DMS 273 (cell line): Measurements from ENCODE around the gene EGFL8.
"Not testable (repeated sequence)": the region's sequence is repeated elsewhere in the genome, so short reads cannot be mapped to it uniquely, and the experiment has no call there.

ENCODE experiments used
- DNase-seq: peaks from one replicate; lab custom pipeline; 2025; ENCODE audit not compliant: unreplicated experiment; lab: John Stamatoyannopoulos, UW

Gene EGFL8

GRCh38 chr6:32164295-32164694 is at the start of gene EGFL8:
EGFL8 (plus strand) TSS chr6:32164595; CDS start chr6:32166166, 1,571 bp downstream.
- no peak for DNase-seq

DNA sequence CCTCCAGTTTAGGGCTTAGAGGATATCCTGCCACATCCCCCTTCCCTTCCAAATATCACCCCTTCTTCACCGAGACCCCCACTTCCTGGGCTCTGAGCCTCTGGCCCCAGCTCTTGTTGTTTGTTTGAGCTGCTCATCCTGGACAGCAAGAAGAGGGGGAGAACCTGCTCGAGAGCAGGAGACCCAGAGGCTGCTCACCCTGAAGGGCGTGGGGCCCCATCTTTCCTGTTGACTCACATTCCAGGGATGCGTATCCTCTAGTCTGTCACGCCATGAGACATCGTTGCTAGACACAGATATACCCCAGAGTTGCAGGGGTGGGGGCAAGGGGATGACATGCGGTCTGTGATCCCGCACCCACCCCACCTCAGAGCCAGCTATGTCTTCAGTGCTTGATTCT is 49.6 kb upstream of the EGFL8 start:
- no peak for DNase-seq

DNA sequence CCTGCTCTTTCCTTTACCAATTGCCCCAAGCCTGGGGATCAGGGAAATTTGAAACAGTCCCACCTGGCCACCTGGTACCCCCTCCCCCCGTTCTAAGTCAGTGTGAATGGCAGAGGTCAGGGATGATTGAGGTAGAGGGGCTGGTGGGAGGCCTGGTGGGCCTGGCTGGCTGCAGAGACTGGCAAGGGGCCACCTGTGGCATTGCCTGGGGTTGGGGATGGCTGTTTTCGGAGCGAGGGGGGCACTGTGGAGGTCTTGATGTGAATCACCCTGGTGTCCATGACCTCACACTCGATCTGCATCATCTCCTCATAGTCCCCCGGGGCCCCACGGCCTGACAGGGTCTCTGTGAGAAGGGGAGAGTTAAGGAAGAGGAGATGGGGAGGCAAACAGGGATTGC is 48.8 kb upstream of the EGFL8 start:
- no peak for DNase-seq

DNA sequence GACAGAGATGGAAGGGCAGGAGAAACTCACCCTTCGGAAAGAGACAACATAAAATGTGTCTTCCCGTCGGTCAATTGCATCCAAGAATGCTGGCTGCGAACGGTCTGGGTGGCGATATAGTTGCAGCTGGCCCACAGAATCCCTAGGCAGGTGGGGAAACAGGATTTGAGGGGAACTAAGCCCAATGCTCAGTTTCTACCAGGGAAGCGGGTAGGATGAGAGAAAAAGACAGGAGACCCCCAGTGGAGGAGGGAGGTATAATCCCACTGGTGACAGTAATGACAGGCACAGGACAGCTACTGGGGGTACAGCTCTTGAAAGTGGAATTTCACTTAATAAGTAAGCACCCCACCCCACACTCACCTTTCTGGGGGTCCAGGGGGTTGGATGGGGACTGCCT is 47.7 kb upstream of the EGFL8 start:
- DNase-seq, result peak; percentile 56

GRCh38 chr6:32117461-32117860 is 46.9 kb upstream of the EGFL8 start:
- no peak for DNase-seq

DNA sequence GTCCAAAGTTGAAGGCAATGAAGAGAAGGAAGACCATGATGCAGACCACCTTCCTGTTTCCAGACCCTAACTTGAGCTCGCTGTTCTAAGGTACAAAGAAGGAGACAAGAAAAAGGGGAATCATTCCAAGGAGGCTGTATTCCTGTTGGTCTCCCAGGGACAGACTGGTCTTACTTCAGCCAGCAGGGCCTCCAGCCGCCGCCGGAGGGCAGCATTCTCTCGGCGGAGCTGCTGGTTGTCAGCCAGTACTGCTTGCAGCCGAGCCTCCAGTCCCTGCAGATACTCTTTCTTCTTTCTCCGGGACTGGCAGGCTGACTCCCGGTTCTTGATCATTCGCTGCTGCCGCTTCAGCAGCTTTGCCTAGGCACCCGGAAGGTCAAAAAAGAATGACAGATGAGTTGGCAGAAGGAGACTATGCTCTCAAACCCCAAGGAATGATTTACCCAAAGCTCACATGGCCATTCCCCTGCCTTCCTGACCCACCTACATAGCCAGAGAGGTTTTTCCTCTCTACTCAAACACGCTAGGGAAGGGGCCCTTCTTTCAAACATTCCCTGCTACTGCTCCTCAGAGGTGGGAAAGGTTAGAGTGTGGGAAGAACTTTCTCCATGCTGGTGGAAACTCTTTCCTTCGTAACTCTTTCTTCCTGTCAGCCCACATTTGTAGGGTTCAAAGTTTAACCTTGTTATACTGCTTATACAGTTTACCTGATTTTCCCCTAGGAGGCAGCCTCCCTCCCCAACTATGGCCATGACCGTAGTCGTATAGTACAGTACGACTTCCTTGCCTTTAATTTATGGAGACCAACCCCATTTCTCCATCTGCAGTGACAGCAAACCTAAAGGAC is 45.4 kb upstream of the EGFL8 start:
- peak; percentile 91 for DNase-seq

DNA sequence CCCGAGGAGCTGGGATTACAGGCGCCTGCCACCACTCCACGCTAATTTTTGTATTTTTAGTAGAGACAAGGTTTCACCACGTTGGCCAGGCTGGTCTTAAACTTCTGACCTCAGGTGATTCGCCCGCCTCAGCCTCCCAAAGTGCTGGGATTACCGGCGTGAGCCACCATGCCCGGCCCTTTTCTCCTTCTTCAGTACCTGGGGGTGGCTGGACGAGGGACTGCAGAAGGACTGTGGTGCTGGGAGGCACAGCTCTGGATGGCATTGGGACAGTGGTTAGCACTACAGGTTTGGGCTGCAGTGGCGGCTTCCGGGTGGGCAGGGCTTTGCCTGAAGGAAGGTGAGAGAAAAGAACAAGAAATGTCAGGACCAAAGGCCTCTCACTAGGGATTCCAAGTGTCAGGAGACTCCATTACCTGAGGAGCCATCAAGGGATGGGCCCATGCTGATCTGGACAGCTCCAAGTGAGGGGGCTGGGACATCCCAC is 43.8 kb upstream of the EGFL8 start:
- no peak for DNase-seq

GRCh38 chr6:32123681-32124080 is 40.7 kb upstream of the EGFL8 start:
- DNase-seq, result no peak

DNA sequence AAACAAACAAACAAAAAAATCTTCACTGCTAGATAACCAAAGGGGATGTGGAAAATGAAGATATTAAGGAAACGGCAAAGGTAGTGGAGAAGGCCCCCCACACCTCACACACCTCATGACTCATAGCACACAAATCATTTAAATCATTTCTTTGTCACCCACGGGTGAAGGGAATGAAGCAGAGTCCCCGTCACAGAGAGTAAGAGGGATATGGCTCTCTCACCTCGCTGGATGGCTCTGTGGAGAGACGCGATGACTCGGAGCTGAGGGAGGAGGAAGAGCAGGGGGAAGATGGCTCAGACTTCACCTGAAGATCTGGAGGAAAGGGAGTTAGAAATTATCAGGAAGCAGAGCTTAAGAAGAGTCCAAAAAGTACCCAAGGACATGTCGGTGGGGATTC is 37.5 kb upstream of the EGFL8 start:
- DNase-seq, result no peak

GRCh38 chr6:32127409-32127716 is 37.0 kb upstream of the EGFL8 start:
- DNase-seq, result no peak

DNA sequence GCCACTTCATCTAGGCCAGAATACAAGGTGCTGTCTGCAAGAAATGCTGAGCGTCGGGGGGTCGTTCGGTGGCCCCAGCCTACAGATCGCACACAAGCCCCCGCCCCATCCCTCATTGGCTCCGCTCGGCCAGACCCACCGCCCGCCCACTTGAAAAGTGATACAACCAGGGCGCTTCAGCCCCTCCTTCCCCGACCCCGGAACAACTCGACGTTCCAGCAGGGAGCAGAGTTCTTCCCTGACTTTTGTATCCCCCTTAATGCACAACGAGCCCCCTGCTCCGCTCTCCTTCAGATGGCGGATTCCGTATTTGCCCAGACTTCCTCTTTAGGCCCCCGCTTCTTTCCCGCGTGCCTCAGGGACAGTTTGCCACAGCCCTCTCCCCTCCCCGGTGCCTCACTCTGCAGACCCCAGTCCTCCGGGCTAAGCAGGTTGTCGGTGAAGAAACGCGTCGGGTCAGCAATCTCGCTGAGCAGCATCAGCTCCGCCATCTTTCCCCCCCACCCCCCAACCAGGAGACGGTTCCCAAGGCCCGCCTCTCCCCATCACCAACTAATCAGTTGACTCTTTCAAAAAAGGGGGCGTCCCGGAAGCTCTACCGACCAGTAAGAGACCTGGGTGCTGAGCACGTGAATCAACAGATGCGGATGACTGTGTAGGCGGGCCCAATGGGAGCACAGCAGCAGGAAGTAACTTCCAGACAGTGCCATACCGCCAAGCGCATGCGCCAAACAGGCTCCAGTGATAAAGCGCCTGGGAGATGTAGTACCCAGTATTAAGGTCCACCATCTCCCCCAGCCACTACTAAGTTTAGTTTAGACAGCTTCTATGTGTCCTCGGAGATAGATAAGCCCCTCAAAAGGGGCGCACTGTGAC is 36.4 kb upstream of the EGFL8 start, which contains the start of gene ATF6B:
Gene ATF6B (minus strand): TSS at position 530 of the 876 bp plus-strand sequence. CDS start 39 bp downstream, at position 491.
- peak; percentile 99 for DNase-seq

DNA sequence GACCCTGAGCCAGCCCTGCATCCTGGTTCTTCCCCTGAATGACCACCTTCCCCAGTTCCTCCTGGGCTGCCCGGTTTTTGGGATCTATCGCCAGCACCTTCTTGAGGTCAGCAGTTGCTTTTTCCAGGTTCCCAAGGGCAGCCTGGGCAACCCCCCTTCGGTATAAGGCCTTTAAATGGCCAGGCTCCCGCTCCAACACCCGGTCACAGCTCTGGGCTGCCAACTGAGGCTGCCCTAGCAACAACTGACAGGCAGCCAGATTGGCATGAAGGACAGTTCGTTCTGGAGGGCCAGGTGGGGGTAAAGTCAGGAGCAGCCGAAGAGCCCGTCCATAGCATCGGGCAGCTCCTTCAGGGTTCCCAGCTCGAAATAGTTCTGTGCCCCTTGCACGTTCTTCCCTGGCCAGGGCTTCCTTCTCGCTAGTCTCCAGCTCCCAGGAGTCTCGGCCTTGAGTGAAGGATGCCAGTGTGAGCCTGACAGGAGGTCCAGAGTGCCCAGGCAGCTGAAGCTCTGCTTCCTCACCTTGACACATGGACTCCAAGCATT is 35.6 kb upstream of the EGFL8 start:
- peak; percentile 53 for DNase-seq

- DNase-seq, result peak; percentile 65
Measured at GRCh38 chr6:32129297-32130088, 34.9 kb upstream of the EGFL8 start.

- DNase-seq, result no peak
Measured at GRCh38 chr6:32131439-32131948, 32.9 kb upstream of the EGFL8 start.

DNA sequence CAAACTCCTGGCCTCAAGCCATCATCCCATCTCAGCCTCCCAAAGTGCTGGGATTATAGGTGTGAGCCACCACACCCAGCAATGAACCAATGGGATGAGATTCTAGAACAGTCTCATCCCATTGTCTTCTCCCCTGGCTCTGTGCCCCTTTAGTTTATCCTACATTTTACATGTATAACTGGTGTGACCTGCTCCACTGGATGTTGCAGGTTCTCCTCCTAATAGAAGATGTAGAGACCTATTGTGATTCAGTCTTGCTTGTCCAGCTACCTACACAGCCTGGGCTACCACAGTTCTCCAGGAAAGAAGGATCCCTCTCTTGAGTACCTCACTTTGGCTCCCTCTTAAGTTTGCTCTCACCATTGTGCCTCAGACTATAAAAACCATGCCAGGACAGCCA is 32.3 kb upstream of the EGFL8 start:
- DNase-seq, result no peak

DNA sequence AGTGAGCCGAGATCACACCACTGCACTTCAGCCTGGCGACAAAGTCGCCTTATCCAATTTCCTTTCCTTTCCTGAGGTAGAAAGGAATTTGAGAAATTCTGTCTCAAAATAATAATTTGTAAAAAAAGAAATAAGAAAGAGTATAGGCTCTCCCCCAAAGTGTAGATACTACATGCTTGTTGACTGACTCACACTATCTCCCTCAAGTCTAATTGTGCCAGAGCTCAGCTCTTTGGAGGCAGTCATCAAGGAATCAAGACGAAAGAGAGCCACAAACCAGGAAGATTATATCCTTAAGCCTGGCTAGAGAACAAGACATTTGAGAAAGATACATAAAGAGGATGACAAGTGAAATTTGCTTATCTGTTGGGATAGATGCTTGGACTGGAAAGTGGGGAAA is 30.6 kb upstream of the EGFL8 start:
- no peak for DNase-seq

GRCh38 chr6:32137454-32137853 is 26.9 kb upstream of the EGFL8 start:
- no peak for DNase-seq

DNA sequence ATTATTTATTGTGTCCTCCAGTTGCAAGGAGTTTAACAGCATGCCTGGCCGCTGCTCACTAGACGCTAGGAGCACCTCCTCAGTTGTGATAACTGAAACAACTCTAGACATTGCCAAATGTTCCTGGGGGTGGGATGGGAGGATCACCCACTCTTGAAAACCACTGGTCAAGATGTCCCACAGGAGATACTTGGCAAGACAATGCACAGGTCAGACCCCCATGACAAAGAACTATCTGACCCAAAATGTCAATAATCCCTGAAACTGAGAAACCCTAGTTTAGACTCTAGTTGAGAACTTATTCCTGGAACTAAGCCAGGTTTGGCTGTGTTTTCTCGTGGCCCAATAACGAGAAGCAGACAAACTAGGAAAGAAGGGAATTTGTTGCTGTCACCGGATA is 24.8 kb upstream of the EGFL8 start:
- DNase-seq, result no peak

DNA sequence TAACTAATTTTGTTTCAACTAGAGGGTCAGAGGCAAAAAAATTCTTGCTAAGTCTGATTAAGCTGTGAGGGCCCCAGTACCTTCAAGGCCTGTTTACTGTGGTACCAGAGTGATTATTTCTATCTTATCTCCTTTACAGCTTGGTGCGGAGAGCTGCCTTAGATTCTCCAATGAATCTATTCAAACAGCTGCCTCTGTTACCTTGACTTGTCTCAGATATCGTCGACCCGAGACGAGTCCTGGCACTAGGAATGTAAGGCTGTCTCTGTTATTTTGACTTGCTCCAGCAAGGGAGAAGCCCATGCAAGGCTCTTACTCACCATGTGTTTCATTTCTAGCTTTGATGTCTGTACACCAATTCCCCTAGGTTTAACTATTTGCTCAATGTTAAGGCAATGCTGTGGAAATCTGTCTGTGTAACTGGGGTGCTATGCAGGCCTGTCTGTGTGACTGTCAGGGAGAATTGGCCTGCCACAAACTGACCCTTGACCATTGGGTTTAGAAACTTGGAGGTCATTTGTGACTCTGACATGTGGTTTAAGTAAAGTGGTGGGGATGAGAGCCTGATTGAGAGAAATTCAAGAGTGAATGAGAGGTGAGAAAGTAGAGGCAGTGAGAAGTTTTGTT is 23.9 kb upstream of the EGFL8 start:
- no peak for DNase-seq

DNA sequence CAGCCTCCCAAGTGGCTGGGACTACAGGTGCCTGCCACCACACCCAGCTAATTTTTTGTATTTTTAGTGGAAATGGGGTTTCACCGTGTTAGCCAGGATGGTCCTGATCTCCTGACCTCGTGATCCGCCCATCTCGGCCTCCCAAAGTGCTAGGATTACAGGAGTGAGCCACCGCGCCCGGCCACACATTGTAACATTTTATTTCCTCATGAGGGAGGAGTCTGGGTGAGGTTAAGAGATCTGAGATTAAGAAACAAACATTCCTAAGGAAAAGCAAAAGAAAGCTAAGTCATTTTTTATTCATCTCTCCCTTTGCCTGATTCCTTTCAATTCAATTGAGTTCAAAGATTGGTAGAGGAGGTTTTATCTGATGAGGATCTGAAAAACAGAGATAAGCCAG is 20.2 kb upstream of the EGFL8 start:
- DNase-seq, result not testable (repeated sequence)
